ENCODE data around the gene THRB.

GRCh38 chr3:24110051-24110450, 384.6 kb downstream of the THRB start:
- TF ChIP-seq POLR2A (IDR thresholded peaks at IDR 0.05) (no peak), CTCF (IDR thresholded peaks at IDR 0.05) (no peak)
